Spinal cord (tissue), 10 donors: Measurements from ENCODE around the gene GRM8. TPM values are rescaled to one million over a fixed set of nuclear protein-coding genes. Genes with fewer than 3 reads are reported as not detected.

ENCODE experiments used
- DNase-seq, 6 donors: peaks; one replicate each; pipeline versions ENCODE4 v3.0.0 to v3.0.0-alpha.2; 2013 to 2015; ENCODE audit warnings: low spot score in 6 of 6, low read depth in 4 of 6
- H3K27ac ChIP-seq: one replicate; pipeline ENCODE4 v1.5.1; 2013; ENCODE audit warnings: low read depth, low read length, control low read depth
- H3K27me3 ChIP-seq: one replicate; pipeline ENCODE4 v1.6.1; 2013; ENCODE audit warnings: low read length; ENCODE audit not compliant: control insufficient read depth, insufficient read depth
- H3K36me3 ChIP-seq: one replicate; pipeline ENCODE4 v1.6.1; 2013; ENCODE audit warnings: low read length; ENCODE audit not compliant: control insufficient read depth, insufficient read depth
- H3K4me1 ChIP-seq: one replicate; pipeline ENCODE4 v1.6.1; 2013; ENCODE audit warnings: low read length; ENCODE audit not compliant: control insufficient read depth, insufficient read depth
- H3K4me3 ChIP-seq: one replicate; pipeline ENCODE4 v1.5.1; 2013; ENCODE audit warnings: low read depth, low read length, control low read depth
- H3K9me3 ChIP-seq: one replicate; pipeline ENCODE4 v1.6.1; 2013; ENCODE audit warnings: low read length; ENCODE audit not compliant: control insufficient read depth, insufficient read depth
- WGBS: methylation state at CpG from one replicate; pipeline ENCODE4 v1.1.5; 2013; ENCODE audit warnings: missing lambda C conversion rate; ENCODE audit not compliant: insufficient coverage; 5-methylcytosine and 5-hydroxymethylcytosine counted together
- polyA plus RNA-seq, 2 donors: library from polyadenylated mRNA; unstranded; fragments of 120-200 nt; gene quantifications; one replicate each; pipeline ENCODE4 v1.2.1, GENCODE V29; 2013; ENCODE audit not compliant: insufficient read length in 2 of 2
- total RNA-seq, 2 donors: library from RNA; depleted of rRNA in 1 of 2; stranded (reverse); fragments of 120-200 nt in 1 of 2; fragments of >200 nt in 1 of 2; gene quantifications; one replicate each; pipeline versions ENCODE4 v1.2.3 to v1.2.4, GENCODE V29; 2013 to 2014
- donor health status: healthy.

Gene GRM8
- total and polyA plus RNA-seq, 4 donors, result 15.6 to 26.1 (median 20.7) TPM

DNA sequence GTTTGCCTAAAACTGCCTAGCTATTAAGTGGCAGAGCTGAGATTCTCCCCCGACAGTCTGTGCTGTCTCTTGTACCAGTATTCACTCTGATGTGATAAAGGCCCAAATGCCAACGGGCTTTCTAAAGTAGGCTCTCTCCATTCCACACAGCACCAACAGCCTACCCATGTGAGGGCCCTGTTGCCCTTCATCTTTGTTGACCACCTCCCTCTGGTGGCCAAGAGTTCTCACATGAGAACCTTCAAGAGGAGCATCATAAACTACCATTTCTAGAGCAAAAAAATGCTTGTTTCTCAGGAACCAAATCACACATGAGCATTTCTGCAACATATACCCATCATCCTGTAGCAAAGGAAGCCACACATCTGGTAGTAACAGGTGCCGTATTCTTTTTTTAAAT is 185.8 kb downstream of the GRM8 start:
- WGBS, result 71% methylated on average over 2 of the region's 3 CpGs

DNA sequence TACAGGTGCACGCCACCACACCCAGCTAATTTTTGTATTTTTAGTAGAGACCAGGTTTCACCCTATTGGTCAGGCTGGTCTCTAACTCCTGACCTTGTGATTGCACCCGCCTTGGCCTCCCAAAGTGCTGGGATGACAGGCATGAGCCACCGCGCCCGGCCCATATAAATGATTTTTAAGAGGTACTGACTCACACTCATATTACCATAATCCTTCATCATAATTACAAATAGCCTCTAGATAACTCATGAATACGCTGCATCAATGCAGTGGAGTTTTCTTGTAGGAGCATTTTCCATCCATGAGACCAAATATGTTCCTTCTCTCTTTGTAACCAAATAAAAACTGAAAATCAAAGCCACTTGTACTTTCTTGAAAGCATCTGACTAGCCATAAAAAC is 193.3 kb downstream of the GRM8 start:
- WGBS, result no CpG with 5 or more reads among the region's 6 CpGs

More for the DNA sequence above, 185.8 kb downstream of the GRM8 start:
- no peak for DNase-seq
- no peak overlapping the region for H3K4me3 ChIP-seq
- no peaks in the 10 kb centered on the region for H3K27me3 ChIP-seq
- no peaks in the 10 kb centered on the region for H3K4me1 ChIP-seq
- no peaks in the 10 kb centered on the region for H3K9me3 ChIP-seq
- no peak overlapping the region for H3K27ac ChIP-seq
- H3K36me3 ChIP-seq, result no peaks in the 10 kb centered on the region

DNA sequence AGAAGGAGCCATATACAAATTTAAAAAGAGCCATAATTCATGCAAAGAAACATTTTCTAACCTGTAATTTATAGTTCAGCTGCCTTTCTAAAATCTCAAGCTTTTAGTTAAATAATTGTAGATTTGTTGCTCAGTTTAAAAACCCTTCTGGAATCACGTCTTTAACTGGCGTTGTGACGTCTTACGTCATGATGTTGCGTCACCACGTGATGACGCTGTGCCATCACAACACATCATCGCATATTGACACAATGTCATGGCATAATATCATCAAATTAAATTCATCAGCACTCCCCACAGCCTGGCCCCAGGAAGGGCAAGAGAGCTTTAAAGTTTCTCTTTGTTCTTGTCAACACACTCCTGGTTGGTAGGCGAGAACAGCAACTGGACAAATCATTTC is 194.8 kb downstream of the GRM8 start:
- Histone ChIP-seq H3K9me3 (no peaks in the 10 kb centered on the region), H3K4me1 (no peaks in the 10 kb centered on the region)

More for the DNA sequence above, 193.3 kb downstream of the GRM8 start:
- Histone ChIP-seq H3K27me3 (no peaks in the 10 kb centered on the region), H3K36me3 (no peaks in the 10 kb centered on the region), H3K9me3 (no peaks in the 10 kb centered on the region), H3K4me1 (no peaks in the 10 kb centered on the region), H3K27ac (no peak overlapping the region), H3K4me3 (no peak overlapping the region)
- no peak for DNase-seq

GRCh38 chr7:127056202-127056601 is 196.5 kb downstream of the GRM8 start:
- Histone ChIP-seq H3K36me3 (no peaks in the 10 kb centered on the region), H3K4me3 (no peak overlapping the region), H3K4me1 (no peaks in the 10 kb centered on the region), H3K9me3 (no peaks in the 10 kb centered on the region), H3K27me3 (no peaks in the 10 kb centered on the region), H3K27ac (no peak overlapping the region)
- no peak for DNase-seq

More for the DNA sequence above, 194.8 kb downstream of the GRM8 start:
- Histone ChIP-seq H3K36me3 (no peaks in the 10 kb centered on the region), H3K27me3 (no peaks in the 10 kb centered on the region), H3K27ac (no peak overlapping the region), H3K4me3 (no peak overlapping the region)
- 87% methylated on average over 7 of the region's 9 CpGs for WGBS
- DNase-seq, result no peak

- Histone ChIP-seq H3K27ac (no peak overlapping the region), H3K4me1 (no peaks in the 10 kb centered on the region), H3K9me3 (no peaks in the 10 kb centered on the region), H3K36me3 (no peaks in the 10 kb centered on the region), H3K27me3 (no peaks in the 10 kb centered on the region), H3K4me3 (no peak overlapping the region)
- DNase-seq, result no peak
Observed at GRCh38 chr7:127047521-127047920, 205.2 kb downstream of the GRM8 start.

DNA sequence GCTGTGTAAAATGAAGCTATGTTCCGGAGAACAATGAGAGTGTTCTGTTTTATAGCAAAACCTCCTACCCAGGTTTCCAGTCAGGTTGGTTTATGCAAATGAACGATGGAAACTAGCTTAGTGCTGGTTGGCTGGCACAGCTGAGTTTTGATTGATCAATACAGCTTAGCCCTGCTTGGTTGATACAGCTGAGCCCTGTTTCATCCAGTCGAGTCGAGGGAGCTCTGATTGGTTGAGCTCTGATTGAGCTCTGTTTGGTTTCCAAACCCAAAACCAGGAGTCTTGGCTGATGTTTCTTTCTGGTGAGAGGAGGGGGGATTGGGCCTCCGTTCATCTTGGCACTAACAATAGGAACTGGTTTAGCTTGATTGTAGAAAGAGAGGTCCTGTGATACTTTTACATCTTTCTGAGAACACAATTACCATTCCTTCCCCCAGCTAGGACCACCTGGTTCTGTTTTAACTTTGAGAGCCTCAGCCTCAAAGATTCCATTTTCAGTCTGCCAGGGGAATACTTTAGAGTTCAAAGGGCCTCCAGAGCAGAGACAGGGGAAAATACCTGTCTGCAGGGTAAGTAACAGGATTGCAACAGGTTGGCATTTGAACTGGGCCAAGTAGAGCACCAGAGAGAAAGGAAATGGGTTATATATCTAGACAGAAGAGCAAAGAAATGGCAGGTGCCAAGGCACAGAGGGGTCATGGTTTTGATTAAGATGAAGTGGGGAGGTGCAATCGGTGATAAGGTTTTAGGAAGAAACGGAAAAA is 210.9 kb downstream of the GRM8 start:
- Histone ChIP-seq H3K9me3 (no peaks in the 10 kb centered on the region), H3K4me3 (no peak overlapping the region), H3K27me3 (no peaks in the 10 kb centered on the region), H3K27ac (no peak overlapping the region), H3K36me3 (no peaks in the 10 kb centered on the region), H3K4me1 (no peaks in the 10 kb centered on the region)
- DNase-seq, result no peak
- 96% methylated on average over 3 of the region's 7 CpGs for WGBS

DNA sequence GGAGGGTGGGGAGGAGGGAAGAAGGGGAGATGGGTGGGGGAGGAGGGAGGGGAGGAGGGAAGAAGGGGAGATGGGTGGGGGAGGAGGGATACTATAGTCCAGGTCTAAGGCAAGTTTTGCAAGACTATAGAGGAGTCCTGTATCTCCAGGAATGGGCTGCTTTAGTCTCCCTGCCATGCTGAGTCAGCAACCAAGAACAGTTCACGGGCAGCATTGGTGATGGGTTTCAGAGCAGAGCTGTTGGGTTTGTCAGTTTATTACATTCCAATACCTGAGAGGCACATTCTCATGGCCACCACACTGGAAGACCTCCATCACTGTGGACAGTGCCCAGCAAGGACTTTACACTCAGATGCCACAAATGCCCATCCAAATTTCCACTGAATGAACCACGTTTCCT is 212.7 kb downstream of the GRM8 start:
- no peaks in the 10 kb centered on the region for H3K9me3 ChIP-seq
- 92% methylated on average over 2 of the region's 2 CpGs for WGBS

GRCh38 chr7:127039541-127039940 is 213.2 kb downstream of the GRM8 start:
- no peak for DNase-seq
- Histone ChIP-seq H3K4me3 (no peak overlapping the region), H3K27me3 (no peaks in the 10 kb centered on the region), H3K27ac (no peak overlapping the region), H3K9me3 (no peaks in the 10 kb centered on the region), H3K4me1 (no peaks in the 10 kb centered on the region), H3K36me3 (no peaks in the 10 kb centered on the region)
- WGBS, result no CpG with 5 or more reads among the region's 3 CpGs

More for the DNA sequence above, 212.7 kb downstream of the GRM8 start:
- no peaks in the 10 kb centered on the region for H3K36me3 ChIP-seq
- H3K4me1 ChIP-seq, result no peaks in the 10 kb centered on the region
- H3K4me3 ChIP-seq, result no peak overlapping the region
- no peak for DNase-seq
- no peak overlapping the region for H3K27ac ChIP-seq
- no peaks in the 10 kb centered on the region for H3K27me3 ChIP-seq

DNA sequence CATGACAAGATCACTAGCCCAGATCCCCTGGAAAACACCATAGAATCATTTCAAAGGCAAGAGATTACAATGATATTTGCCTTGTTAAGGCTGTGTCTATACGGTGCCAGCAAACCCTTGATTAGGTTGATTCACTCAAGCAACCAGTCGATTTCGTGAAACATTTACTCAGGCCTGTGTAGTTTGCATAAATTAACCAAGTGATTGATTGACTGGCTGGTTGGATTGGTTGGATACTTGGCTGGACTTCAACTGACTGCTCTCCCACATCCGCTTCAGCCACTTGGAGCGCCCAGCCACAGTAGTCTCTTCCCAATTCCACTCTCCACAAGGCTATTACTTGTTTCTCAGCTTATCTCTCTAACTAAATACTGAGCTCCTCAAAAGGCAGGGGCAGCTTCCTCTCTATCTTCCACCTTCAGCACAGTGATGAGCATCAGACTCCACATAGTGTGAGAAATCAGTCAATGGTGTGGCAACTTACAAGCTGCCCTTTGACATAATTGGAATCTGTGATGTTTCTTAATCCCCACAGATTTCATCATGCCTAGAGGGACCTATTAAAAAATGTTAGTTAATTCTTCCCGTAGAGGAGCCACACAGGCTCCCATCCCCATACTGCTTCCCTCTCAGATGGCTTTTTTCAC is 217.4 kb downstream of the GRM8 start:
- WGBS, result 74% methylated on average over 5 of the region's 6 CpGs
- peak in 1 of 6 donors; percentile 29 for DNase-seq
- H3K4me3 ChIP-seq, result no peak overlapping the region
- H3K27me3 ChIP-seq, result no peaks in the 10 kb centered on the region
- no peaks in the 10 kb centered on the region for H3K4me1 ChIP-seq
- H3K27ac ChIP-seq, result no peak overlapping the region
- no peaks in the 10 kb centered on the region for H3K9me3 ChIP-seq
- H3K36me3 ChIP-seq, result no peaks in the 10 kb centered on the region

DNA sequence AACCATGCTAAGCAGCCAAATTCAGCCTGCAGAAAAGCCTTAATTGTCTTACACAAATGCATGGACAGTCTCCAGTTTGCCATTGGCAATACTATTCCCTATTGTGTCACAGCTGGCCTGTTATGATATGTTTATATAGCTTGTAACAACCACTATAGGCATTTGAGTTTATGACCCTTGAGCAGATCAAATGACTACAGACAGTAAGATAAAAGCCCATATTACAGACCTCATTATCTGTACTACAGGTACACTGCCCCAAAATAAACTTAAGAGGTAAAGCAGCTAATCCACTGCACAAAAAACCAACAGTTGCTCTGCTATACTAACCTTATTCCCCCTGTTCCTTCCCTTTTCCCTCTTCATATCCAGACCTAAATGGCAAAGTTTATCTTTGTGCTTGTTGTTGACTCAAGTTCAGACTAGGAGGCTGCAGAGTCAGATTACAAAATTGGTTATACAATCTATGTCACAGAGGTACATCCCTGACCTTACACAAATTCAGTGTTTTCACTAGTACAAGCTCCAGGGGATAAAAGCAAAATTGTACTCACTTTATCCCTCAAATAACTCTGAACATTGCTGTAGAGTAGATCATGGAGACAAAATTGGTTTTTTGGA is 218.4 kb downstream of the GRM8 start:
- no peaks in the 10 kb centered on the region for H3K36me3 ChIP-seq
- no peaks in the 10 kb centered on the region for H3K4me1 ChIP-seq
- DNase-seq, result no peak
- H3K4me3 ChIP-seq, result no peak overlapping the region
- H3K9me3 ChIP-seq, result no peaks in the 10 kb centered on the region
- no peak overlapping the region for H3K27ac ChIP-seq
- no peaks in the 10 kb centered on the region for H3K27me3 ChIP-seq
